Kidney glomerular epithelial cell (primary cell): ENCODE measurements around the gene CDC20.
A peak's percentile ranks its signal among the peaks of the same experiment; 100 is the strongest.

Experiments
- DNase-seq: peaks from one replicate; lab custom pipeline; 2025; lab: John Stamatoyannopoulos, UW

CDC20 gene

GRCh38 chr1:43358746-43359693 lies at the start of gene CDC20:
Gene CDC20 (plus strand): TSS chr1:43358981. CDS start chr1:43359216, 235 bp downstream.
- DNase-seq, result peak; percentile 97

- no peak for DNase-seq
Measured at GRCh38 chr1:43309405-43310025, 49.3 kb upstream of the CDC20 start.

GRCh38 chr1:43311521-43311920 lies 47.3 kb upstream of the CDC20 start:
- no peak for DNase-seq

GRCh38 chr1:43312212-43312623 lies 46.6 kb upstream of the CDC20 start:
- no peak for DNase-seq

- DNase-seq, result no peak
Measured at GRCh38 chr1:43312663-43313515, 45.9 kb upstream of the CDC20 start.

- no peak for DNase-seq
Measured at GRCh38 chr1:43313771-43314170, 45.0 kb upstream of the CDC20 start.

GRCh38 chr1:43314233-43314632 lies 44.5 kb upstream of the CDC20 start:
- no peak for DNase-seq

- DNase-seq, result no peak
Measured at GRCh38 chr1:43315481-43315880, 43.3 kb upstream of the CDC20 start.

GRCh38 chr1:43315963-43316737 lies 42.6 kb upstream of the CDC20 start:
- no peak for DNase-seq

GRCh38 chr1:43316738-43317520 lies 41.9 kb upstream of the CDC20 start:
- no peak for DNase-seq

GRCh38 chr1:43317817-43318471 lies 40.8 kb upstream of the CDC20 start:
- DNase-seq, result no peak

- no peak for DNase-seq
Measured at GRCh38 chr1:43318831-43319230, 40.0 kb upstream of the CDC20 start.

GRCh38 chr1:43319288-43319687 lies 39.5 kb upstream of the CDC20 start:
- DNase-seq, result no peak

GRCh38 chr1:43319766-43320165 lies 39.0 kb upstream of the CDC20 start:
- DNase-seq, result no peak

- no peak for DNase-seq
Measured at GRCh38 chr1:43321331-43321891, 37.4 kb upstream of the CDC20 start.

- no peak for DNase-seq
Measured at GRCh38 chr1:43322506-43322905, 36.3 kb upstream of the CDC20 start.

GRCh38 chr1:43324810-43325209 lies 34.0 kb upstream of the CDC20 start:
- DNase-seq, result no peak

GRCh38 chr1:43325381-43325780 lies 33.4 kb upstream of the CDC20 start:
- no peak for DNase-seq

GRCh38 chr1:43327549-43328292 lies 31.1 kb upstream of the CDC20 start:
- DNase-seq, result no peak
